Esophagus muscularis mucosa (tissue), 4 donors: ENCODE results near the gene CGB7. TPM values are rescaled to one million over a fixed set of nuclear protein-coding genes. Genes with fewer than 3 reads are reported as not detected.

Source experiments
- DNase-seq: peaks from one replicate; pipeline ENCODE4 v3.0.0-alpha.2; 2017; ENCODE audit errors: extremely low spot score
- H3K27ac ChIP-seq, 4 donors: fragments of 200-600 bp; sonication (generic); replicated peaks in 1 of 4; 1 replicate in 3 of 4; 2 replicates in 1 of 4; pipeline ENCODE4 v1.5.1; 2016 to 2019; ENCODE audit warnings: mild to moderate bottlenecking in 1 of 4
- H3K27me3 ChIP-seq, 4 donors: fragments of 200-600 bp; sonication (generic); one replicate each; pipeline versions ENCODE4 v1.5.1 to v1.6.0; 2016 to 2019
- H3K36me3 ChIP-seq, 4 donors: fragments of 200-600 bp; sonication (generic); one replicate each; pipeline ENCODE4 v1.5.1; 2016 to 2019
- H3K4me1 ChIP-seq, 4 donors: fragments of 200-600 bp; sonication (generic); one replicate each; pipeline ENCODE4 v1.5.1; 2016 to 2019
- H3K4me3 ChIP-seq, 4 donors: fragments of 200-600 bp; sonication (generic); 1 replicate in 2 of 4; 2 replicates in 2 of 4; pipeline ENCODE4 v1.5.1; 2016 to 2019; ENCODE audit warnings: mild to moderate bottlenecking in 4 of 4, moderate library complexity in 1 of 4
- H3K9me3 ChIP-seq, 4 donors: fragments of 200-600 bp; sonication (generic); 1 replicate in 3 of 4; 2 replicates in 1 of 4; pipeline ENCODE4 v1.5.1; 2016 to 2019
- EP300 ChIP-seq: sonication (generic); formaldehyde crosslinking; IDR thresholded peaks from one replicate; pipeline ENCODE4 v1.6.1; 2017; ENCODE audit warnings: antibody characterized with exemption
- POLR2A ChIP-seq: fragments of 450-650 bp; IDR thresholded peaks from one replicate; pipeline ENCODE4 v1.6.1; 2017; ENCODE audit warnings: antibody characterized with exemption, moderate library complexity, mild to moderate bottlenecking, low read depth
- POLR2AphosphoS5 ChIP-seq, 2 donors: sonication (generic); formaldehyde crosslinking; IDR thresholded peaks; one replicate each; pipeline ENCODE4 v1.6.1; 2017; ENCODE audit warnings: antibody characterized with exemption in 2 of 2
- WGBS: methylation state at CpG from one replicate; pipeline ENCODE4 v1.1.5; 2018; 5-methylcytosine and 5-hydroxymethylcytosine counted together
- intact Hi-C: fragments of 100-400 bp; cut with DNase I; formaldehyde crosslinking; loops from one replicate; pipeline ENCODE4 v1.15.1; 2023
- total RNA-seq, 4 donors: library from RNA; depleted of rRNA; stranded (reverse); fragments of >200 nt; gene quantifications; one replicate each; pipeline versions ENCODE4 v1.1.0 to v1.2.1, GENCODE V29; 2016
- TF ChIP-seq, protein P1 (sequence below), 3 experiments: fragments of 200-600 bp in 2 of 3; fragments of 450-650 bp in 1 of 3; sonication (generic) in 2 of 3; IDR thresholded peaks; one replicate each; pipeline ENCODE4 v1.5.1; 2017 to 2019; ENCODE audit warnings: antibody characterized with exemption in 3 of 3, mild to moderate bottlenecking in 2 of 3, moderate library complexity in 1 of 3

The CGB7 gene
- total RNA-seq, 4 donors from 2014 or later = not detected

- Histone ChIP-seq H3K27ac (no peak overlapping the region), H3K27me3 (peaks cover 0 to 41% (median 14%) of the 10 kb centered on the region in 4 donors), H3K4me3 (no peak overlapping the region), H3K9me3 (no peaks in the 10 kb centered on the region), H3K36me3 (peaks cover under 1 to 52% (median 47%) of the 10 kb centered on the region in 4 donors), H3K4me1 (peaks cover 19 to 30% (median 26%) of the 10 kb centered on the region in 4 donors)
- intact Hi-C loops = no loop called here
- TF ChIP-seq, protein P1, sequence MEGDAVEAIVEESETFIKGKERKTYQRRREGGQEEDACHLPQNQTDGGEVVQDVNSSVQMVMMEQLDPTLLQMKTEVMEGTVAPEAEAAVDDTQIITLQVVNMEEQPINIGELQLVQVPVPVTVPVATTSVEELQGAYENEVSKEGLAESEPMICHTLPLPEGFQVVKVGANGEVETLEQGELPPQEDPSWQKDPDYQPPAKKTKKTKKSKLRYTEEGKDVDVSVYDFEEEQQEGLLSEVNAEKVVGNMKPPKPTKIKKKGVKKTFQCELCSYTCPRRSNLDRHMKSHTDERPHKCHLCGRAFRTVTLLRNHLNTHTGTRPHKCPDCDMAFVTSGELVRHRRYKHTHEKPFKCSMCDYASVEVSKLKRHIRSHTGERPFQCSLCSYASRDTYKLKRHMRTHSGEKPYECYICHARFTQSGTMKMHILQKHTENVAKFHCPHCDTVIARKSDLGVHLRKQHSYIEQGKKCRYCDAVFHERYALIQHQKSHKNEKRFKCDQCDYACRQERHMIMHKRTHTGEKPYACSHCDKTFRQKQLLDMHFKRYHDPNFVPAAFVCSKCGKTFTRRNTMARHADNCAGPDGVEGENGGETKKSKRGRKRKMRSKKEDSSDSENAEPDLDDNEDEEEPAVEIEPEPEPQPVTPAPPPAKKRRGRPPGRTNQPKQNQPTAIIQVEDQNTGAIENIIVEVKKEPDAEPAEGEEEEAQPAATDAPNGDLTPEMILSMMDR (IDR thresholded peaks at IDR 0.05) = no peak
- TF ChIP-seq POLR2A (no peak), EP300 (no peak), POLR2AphosphoS5 (IDR thresholded peaks at IDR 0.05) (no peak)
- DNase-seq = no peak
- WGBS = 93% methylated on average over 6 of the region's 29 CpGs
Measured at GRCh38 chr19:49016067-49016839, 41.3 kb downstream of the CGB7 start.

- Histone ChIP-seq H3K4me3 (no peak overlapping the region), H3K9me3 (no peaks in the 10 kb centered on the region), H3K27ac (no peak overlapping the region), H3K4me1 (peaks cover 19 to 29% (median 26%) of the 10 kb centered on the region in 4 donors), H3K36me3 (peaks cover 12 to 66% (median 61%) of the 10 kb centered on the region in 4 donors), H3K27me3 (peaks cover 0 to 28% (median 10%) of the 10 kb centered on the region in 4 donors)
- intact Hi-C loops = no loop called here
- WGBS = 93% methylated on average over 3 of the region's 18 CpGs
- TF ChIP-seq POLR2A = no peak
- TF ChIP-seq, protein P1 (IDR thresholded peaks at IDR 0.05) = no peak
- DNase-seq = no peak
Measured at GRCh38 chr19:49014870-49015255, 42.7 kb downstream of the CGB7 start.

GRCh38 chr19:49014123-49014869 is 43.3 kb downstream of the CGB7 start:
- intact Hi-C loops = no loop called here

DNA sequence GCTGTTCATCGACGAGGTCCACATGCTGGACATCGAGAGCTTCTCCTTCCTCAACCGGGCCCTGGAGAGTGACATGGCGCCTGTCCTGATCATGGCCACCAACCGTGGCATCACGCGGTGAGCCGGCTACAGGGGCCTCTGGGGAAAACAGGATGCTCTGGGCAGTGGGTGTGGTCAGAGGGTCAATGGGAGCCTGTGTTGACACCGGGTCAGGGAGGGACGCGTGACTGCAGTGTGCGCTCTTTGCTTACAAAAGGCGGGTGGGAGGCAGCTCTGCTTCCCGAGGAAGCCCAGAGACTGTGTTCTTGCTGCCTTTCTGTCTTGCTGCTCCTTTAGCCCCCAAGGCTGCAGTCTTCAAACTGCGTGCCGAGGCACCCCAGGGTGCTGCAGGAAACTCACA is 46.4 kb downstream of the CGB7 start:
- Histone ChIP-seq H3K27me3 (no peaks in the 10 kb centered on the region), H3K36me3 (peaks cover 34 to 98% (median 91%) of the 10 kb centered on the region in 4 donors), H3K27ac (no peak overlapping the region), H3K9me3 (no peaks in the 10 kb centered on the region), H3K4me1 (no peaks in the 10 kb centered on the region), H3K4me3 (no peak overlapping the region)
- no peak for DNase-seq
- 91% methylated on average over 15 of the region's 17 CpGs for WGBS
- intact Hi-C loops = no loop called here
- TF ChIP-seq, protein P1 (IDR thresholded peaks at IDR 0.05) = no peak
- no peak for TF ChIP-seq POLR2AphosphoS5 (IDR thresholded peaks at IDR 0.05)
- TF ChIP-seq POLR2A = no peak

More at GRCh38 chr19:49014123-49014869, 43.3 kb downstream of the CGB7 start:
- no peak for DNase-seq
- WGBS = 94% methylated on average over 27 of the region's 32 CpGs
- Histone ChIP-seq H3K9me3 (no peaks in the 10 kb centered on the region), H3K36me3 (peaks cover 18 to 72% (median 66%) of the 10 kb centered on the region in 4 donors), H3K27ac (no peak overlapping the region), H3K4me1 (peaks cover 14 to 23% (median 21%) of the 10 kb centered on the region in 4 donors), H3K4me3 (no peak overlapping the region), H3K27me3 (peaks cover 0 to 22% (median 4%) of the 10 kb centered on the region in 4 donors)
- TF ChIP-seq, protein P1 (IDR thresholded peaks at IDR 0.05) = no peak
- TF ChIP-seq POLR2A (no peak), EP300 (no peak), POLR2AphosphoS5 (IDR thresholded peaks at IDR 0.05) (no peak)
